Measurements from ENCODE around the gene RWDD2A. TPM values are rescaled to one million over a fixed set of nuclear protein-coding genes. Genes with fewer than 3 reads are reported as not detected.
A peak's percentile ranks its signal among the peaks of the same experiment; 100 is the strongest.

RWDD2A gene
- total and polyA plus RNA-seq, 9 of the 15 experiments (the other 6 are each of a cell fraction or from before 2014, with no cell fraction given), result 1.6 to 4.7 (median 2.1) TPM

DNA sequence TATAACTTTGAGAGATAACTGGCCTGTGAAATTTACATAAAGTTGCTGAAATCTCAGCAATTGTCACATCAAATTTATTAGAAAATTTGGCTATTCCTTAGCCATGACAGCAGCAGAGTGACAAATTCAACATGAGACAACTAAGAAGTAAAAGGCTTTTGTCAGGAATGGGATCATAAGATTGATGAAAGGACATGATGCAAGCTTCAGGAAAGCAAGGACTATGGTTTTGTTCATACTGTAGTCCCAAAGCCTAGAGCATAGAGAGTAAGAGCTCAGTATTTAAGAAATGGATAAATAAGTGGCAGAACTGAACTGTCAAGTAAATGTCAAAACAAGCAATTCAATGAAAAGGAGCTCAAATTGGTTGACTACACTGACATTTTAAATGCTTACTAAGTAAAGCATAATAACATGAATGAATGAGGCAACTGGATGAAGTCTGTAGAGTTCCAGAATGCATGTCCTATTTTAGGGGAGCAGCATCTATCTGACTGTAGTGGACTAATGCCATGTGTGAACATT lies 12.7 kb upstream of the RWDD2A start:
- no peaks in the 10 kb centered on the region; a peak in 1 of 5 replicates for H3K4me1 ChIP-seq (replicated peaks in 1 of 2; ENCODE audit: control insufficient read depth in 2 of 2, insufficient read depth in 2 of 2, low read length in 2 of 2)
- H3K4me2 ChIP-seq (ENCODE audit: insufficient read depth, low read length), result no peak overlapping the region
- H3K27me3 ChIP-seq (ENCODE audit: control insufficient read depth in 2 of 2, insufficient read depth in 2 of 2, low read length in 2 of 2), result no peaks in the 10 kb centered on the region
- in situ Hi-C loops (cut with MboI) (loop anchor here (25.0 kb wide), 1 partner anchor 943 kb away; the partner anchor contains the start of gene IBTK), intact Hi-C loops (cut with micrococcal nuclease) (no loop called here)
- TF ChIP-seq NR1H2 (CRISPR knock-in tag; IDR thresholded peaks at IDR 0.05) (no peak), ZNF696 (CRISPR knock-in tag; conservative IDR thresholded peaks at IDR 0.05) (no peak), ZNF347 (CRISPR knock-in tag; IDR thresholded peaks at IDR 0.05; ENCODE audit: low read depth) (no peak), MEIS2 (IDR thresholded peaks at IDR 0.05; ENCODE audit: partially characterized antibody) (peak; percentile 53), HDGF (IDR thresholded peaks at IDR 0.05) (no peak), CBFA2T3 (IDR thresholded peaks at IDR 0.05) (no peak), CEBPG (CRISPR knock-in tag; IDR thresholded peaks at IDR 0.05) (no peak), CEBPG (tag; conservative IDR thresholded peaks at IDR 0.05 in 1 of 2, IDR thresholded peaks at IDR 0.05 in 1 of 2) (peak in 1 of 2 experiments; percentile 64; a peak in 1 of 4 replicates), ZNF75A (CRISPR knock-in tag; IDR thresholded peaks at IDR 0.05) (no peak), MAZ (CRISPR knock-in tag; conservative IDR thresholded peaks at IDR 0.05 in 1 of 2, IDR thresholded peaks at IDR 0.05 in 1 of 2) (no peak), E2F8 (IDR thresholded peaks at IDR 0.05; ENCODE audit: low read depth, partially characterized antibody) (no peak), TBP (optimal IDR thresholded peaks at IDR 0.05; ENCODE audit: low read depth, low read length) (no peak)
- no peaks in the 10 kb centered on the region for H3K9me1 ChIP-seq (ENCODE audit: control insufficient read depth, insufficient read depth, low read length)
- FAIRE-seq, result no peak
- DNase-seq (ENCODE audit: extremely low read depth in 1 of 4, low spot score in 3 of 4), result no peak
- no TSS peak for BruUV-seq (replicated peaks)
- peaks cover 87% of the 10 kb centered on the region for H3K36me3 ChIP-seq (ENCODE audit: control insufficient read depth, insufficient read depth, low read length)
- no peaks in the 10 kb centered on the region for H4K20me1 ChIP-seq (replicated peaks; ENCODE audit: control insufficient read depth, insufficient read depth, low read length)
- no peaks in the 10 kb centered on the region for H3K79me2 ChIP-seq (ENCODE audit: control insufficient read depth, insufficient read depth, low read length)
- no peaks in the 10 kb centered on the region for H3K9me3 ChIP-seq (replicated peaks; ENCODE audit: control insufficient read depth, insufficient read depth, low read depth, low read length)
- H2AFZ ChIP-seq (ENCODE audit: low read depth, low read length), result no peak overlapping the region
- no peak overlapping the region for H3K27ac ChIP-seq (ENCODE audit: extremely low read depth, low read depth, low read length)
- CTCF ChIA-PET (ENCODE audit: low intra/inter-chr PET ratio), result no interaction called here
- no peak overlapping the region for H3K4me3 ChIP-seq
- POLR2A ChIA-PET, result interaction anchor here (0.8 to 1.8 kb wide), 2 partner anchors 10 to 36 kb away, joined by 3 to 5 read pairs; no protein-coding TSS in a partner anchor
- no peak for ATAC-seq
- H3K9ac ChIP-seq (ENCODE audit: insufficient read depth in 1 of 2, low read depth in 2 of 2, low read length in 2 of 2), result no peak overlapping the region

Measured in K562 (cell line).